Measurements from ENCODE around the gene NFATC1.

The NFATC1 gene

GRCh38 chr18:79511671-79512301 lies 116.1 kb downstream of the NFATC1 start:
- no peak for DNase-seq

GRCh38 chr18:79512461-79513380 lies 117.0 kb downstream of the NFATC1 start:
- peak; percentile 0 for DNase-seq

- peak; percentile 2 for DNase-seq
These were observed 117.8 kb downstream of the NFATC1 start for GRCh38 chr18:79513381-79514081.

GRCh38 chr18:79515331-79515730 lies 119.6 kb downstream of the NFATC1 start:
- DNase-seq, result no peak

GRCh38 chr18:79515944-79516351 lies 120.2 kb downstream of the NFATC1 start:
- no peak for DNase-seq

GRCh38 chr18:79516441-79516931 lies 120.8 kb downstream of the NFATC1 start:
- peak; percentile 31 for DNase-seq

GRCh38 chr18:79517341-79517740 lies 121.6 kb downstream of the NFATC1 start:
- DNase-seq, result peak; percentile 59

DNA sequence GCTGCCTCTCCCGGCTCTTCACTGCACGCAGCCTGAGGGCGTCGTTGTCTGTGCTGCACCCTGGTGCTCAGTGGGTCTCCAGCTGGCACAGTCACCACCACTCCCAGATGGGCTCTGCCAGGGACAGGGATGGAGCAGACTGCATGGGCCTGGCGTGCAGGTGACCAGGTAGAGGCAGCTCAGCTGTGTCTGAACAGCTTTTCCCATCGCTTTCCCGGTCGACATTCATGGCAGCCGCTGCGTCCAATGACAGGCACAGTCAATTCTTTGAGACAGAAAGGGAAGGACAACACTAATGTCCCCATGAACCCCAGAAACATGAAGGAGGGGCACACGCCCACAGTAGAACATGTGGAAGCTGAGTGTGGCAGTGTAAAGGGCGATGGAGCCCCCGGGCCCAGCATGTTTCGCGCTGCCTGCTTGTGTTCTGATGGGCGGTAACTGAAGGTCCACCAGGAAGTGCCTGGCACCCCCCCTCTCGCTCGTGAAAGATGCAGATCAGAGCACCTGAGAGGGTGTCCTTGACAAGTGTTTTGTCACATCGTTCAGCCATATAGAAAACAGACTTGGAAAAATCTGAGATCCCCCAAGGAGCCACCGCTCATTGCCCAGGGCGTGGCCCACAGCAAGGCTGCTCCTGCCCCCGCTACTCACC lies 122.4 kb downstream of the NFATC1 start:
- no peak for DNase-seq

DNA sequence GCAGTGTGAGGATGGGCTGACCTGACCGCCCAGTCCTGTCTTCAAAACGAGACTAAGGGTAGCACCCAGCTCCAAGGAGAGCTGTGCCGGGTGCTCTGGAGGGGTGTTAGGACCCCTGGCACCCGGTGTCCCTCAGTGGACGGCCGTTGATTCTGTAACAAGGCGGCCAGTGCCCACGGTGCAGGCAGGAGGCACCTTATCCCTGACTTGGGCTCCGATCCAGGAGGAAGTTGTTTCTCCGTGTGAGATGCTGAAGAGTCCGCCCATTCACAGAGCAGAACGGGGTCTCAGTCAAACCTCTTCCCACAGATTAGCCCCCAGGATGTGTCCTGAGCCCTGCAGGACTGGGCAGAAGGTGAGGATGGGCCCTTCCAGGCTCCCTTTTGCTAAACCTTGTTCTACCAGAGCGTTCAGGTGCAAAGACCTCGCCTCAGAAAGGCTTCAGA lies 123.0 kb downstream of the NFATC1 start:
- no peak for DNase-seq

DNA sequence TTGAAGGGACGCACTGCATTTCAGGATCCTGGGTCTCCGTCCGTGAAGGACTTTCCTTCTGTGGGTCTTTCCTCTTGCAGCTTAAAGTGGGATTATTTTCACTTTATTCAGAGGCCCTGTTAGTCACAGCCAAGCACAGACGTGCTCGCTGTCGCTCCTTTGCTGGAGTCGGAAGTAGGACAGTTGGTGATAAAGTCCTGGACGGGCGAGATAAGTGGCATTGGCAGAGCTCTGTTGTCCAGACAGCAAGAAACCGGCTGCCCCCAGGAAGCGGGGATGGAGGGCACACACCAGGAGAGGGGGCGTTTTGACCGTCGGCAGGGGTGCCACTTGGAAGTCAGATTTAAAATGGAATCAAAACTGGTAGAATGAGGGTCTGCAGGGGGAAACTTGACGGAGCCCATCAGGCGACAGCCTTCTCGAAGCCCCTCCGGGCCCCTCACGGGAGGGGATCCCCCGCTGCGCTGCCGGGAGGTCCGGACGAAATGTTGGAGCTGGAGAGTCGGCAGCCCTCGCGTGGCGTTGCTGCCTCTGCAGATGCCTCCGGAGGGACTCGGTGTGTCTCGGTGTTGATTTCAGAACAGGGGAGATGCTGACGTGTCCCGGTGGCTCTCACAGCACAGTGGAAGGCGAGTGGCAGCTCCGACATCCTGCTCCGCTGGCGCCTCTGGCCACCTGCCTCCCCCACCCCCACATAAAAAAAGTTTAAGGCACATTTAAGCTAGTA lies 124.2 kb downstream of the NFATC1 start:
- peak; percentile 49 for DNase-seq

DNA sequence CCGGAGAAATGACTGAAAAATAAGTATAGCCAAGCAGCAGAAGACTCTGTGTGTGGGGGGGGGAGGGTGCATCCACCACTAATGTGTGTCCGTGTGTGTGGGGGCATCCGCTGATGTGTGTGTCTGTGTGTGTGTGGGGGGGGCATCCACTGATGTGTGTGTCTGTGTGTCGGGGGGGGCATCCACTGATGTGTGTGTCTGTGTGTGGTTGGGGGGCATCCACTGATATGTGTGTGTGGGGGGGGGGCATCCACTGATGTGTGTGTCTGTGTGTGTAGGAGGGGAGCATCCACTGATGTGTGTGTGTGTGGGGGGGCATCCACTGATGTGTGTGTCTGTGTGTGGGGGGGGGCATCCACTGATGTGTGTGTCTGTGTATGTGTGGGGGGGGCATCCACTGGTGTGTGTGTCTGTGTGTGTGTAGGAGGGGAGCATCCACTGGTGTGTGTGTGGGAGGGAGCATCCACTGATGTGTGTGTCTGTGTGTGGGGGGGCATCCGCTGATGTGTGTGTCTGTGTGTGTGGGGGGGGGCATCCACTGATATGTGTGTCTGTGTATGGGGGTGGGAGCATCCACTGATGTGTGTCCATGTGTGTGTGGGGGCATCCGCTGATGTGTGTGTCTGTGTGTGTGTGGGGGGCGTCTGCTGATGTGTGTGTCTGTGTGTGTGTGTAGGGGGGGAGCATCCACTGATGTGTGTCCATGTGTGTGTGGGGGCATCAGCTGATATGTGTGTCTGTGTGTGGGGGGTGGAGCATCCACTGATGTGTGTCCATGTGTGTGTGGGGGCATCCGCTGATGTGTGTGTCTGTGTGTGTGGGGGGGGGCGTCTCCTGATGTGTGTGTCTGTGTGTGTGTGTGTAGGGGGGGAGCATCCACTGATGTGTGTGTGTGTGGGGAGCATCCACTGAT lies 125.0 kb downstream of the NFATC1 start:
- DNase-seq, result no peak

GRCh38 chr18:79521416-79522205 lies 125.9 kb downstream of the NFATC1 start:
- no peak for DNase-seq

GRCh38 chr18:79522451-79523205 lies 126.9 kb downstream of the NFATC1 start:
- peak; percentile 63 for DNase-seq

DNA sequence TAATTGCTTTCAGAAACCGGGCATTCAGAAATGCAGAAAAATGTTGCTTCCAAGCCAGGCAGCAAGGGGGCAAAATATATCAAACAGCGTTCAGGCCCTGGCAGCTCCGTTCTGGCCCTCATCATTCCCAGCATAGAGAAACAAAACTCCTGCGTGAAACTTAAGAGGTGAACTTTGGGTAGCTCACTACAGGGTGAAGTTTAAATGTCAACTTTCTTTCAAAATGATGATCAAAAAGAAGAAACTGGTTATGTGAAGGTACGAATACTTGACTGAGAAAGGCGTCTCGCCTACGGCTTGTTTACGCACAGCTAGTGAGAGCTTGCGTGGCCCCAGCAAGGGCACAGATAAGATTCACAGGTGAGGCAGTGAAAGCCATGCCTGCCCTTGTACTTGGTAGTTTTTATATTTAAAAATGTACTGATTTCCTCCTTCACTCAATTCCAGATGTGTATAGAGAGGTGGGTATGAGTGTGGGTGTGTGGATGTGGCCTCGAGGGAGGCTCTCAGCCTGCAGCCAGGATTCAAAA lies 127.5 kb downstream of the NFATC1 start:
- peak; percentile 78 for DNase-seq

GRCh38 chr18:79523736-79524180 lies 128.0 kb downstream of the NFATC1 start:
- peak; percentile 82 for DNase-seq

DNA sequence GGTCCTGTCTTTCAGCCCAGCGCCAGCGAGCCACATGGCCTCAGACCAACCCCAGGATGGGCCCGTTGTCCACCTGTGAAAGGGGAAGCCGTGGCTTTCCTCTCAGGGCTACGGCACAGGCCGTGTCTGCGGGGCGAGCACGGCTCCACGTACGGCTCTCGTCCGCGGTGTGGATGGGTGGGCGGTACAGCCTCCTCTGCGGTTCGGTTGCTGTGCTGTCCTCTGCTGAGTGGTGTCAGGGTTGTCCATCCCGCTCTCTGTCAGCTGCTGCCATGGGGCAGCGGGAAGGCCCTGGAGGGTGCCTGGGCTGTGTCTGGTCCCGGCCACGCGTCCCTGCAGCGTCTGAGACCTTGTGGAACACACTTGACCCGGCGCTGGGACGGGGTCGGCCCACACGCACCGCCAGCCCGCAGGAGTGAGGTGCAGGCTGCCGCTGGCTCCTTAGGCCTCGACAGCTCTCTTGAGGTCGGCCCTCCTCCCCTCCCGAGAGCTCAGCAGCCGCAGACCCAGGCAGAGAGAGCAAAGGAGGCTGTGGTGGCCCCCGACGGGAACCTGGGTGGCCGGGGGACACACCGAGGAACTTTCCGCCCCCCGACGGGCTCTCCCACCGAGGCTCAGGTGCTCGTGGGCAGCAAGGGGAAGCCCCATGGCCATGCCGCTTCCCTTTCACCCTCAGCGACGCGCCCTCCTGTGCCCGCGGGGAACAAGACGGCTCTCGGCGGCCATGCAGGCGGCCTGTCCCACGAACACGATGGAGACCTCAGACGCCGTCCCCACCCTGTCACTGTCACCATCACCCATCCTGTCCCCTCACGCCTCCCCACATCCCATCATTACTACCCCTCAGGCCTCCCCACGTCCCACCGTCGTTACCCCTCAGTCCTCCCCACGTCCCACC lies 128.7 kb downstream of the NFATC1 start:
- peak; percentile 69 for DNase-seq

- DNase-seq, result no peak
These were observed 130.1 kb downstream of the NFATC1 start for GRCh38 chr18:79525556-79526467.

Measured in activated naive CD4-positive, alpha-beta T cell treated with Interleukin-2 at 50 U/mL for 16 hours (primary cell).